SK-N-SH (cell line): Measurements from ENCODE around the gene EFHD1.

Experiments
- CHD2 ChIP-seq: fragments of 150-350 bp; IDR thresholded peaks from 2 replicates; pipeline ENCODE4 v1.6.1; 2018; ENCODE audit warnings: low read length; ENCODE audit not compliant: partially characterized antibody
- CTCF ChIP-seq: fragments of 200-600 bp; sonication (generic); IDR thresholded peaks from 2 replicates; pipeline ENCODE4 v1.6.1; 2017; ENCODE audit warnings: antibody characterized with exemption, mild to moderate bottlenecking, moderate library complexity
- ELF1 ChIP-seq: IDR thresholded peaks from 2 replicates; pipeline ENCODE4 v1.4.0; 2012
- EP300 ChIP-seq, 2 experiments: IDR thresholded peaks; 2 replicates each; pipeline versions ENCODE4 v1.4.0 to v1.6.1; 2012; ENCODE audit warnings: borderline replicate concordance in 1 of 2, low read depth in 1 of 2, low read length in 1 of 2
- GABPA ChIP-seq: IDR thresholded peaks from 2 replicates; pipeline ENCODE4 v1.4.0; 2012; ENCODE audit warnings: low read depth, mild to moderate bottlenecking
- JUND ChIP-seq: IDR thresholded peaks from 2 replicates; pipeline ENCODE4 v1.4.0; 2012
- POLR2AphosphoS5 ChIP-seq: IDR thresholded peaks from 2 replicates; pipeline ENCODE4 v1.6.1; 2012; ENCODE audit warnings: low read depth, low read length
- RCOR1 ChIP-seq: fragments of 150-350 bp; IDR thresholded peaks from 2 replicates; pipeline ENCODE4 v1.6.1; 2017; ENCODE audit warnings: antibody characterized with exemption, low read length
- TAF1 ChIP-seq: IDR thresholded peaks from 2 replicates; pipeline ENCODE4 v1.6.1; 2012; ENCODE audit warnings: low read depth, mild to moderate bottlenecking, low read length, moderate library complexity, borderline replicate concordance
- TCF12 ChIP-seq: IDR thresholded peaks from 2 replicates; pipeline ENCODE4 v1.4.0; 2012
- YY1 ChIP-seq: IDR thresholded peaks from 2 replicates; pipeline ENCODE4 v1.4.0; 2012; ENCODE audit warnings: low read depth, mild to moderate bottlenecking
- TF ChIP-seq, protein P1 (sequence below): IDR thresholded peaks from 2 replicates; pipeline ENCODE4 v1.4.0; 2012; ENCODE audit warnings: low read depth

GRCh38 chr2:232700154-232700553, 66.8 kb downstream of the EFHD1 start:
- TF ChIP-seq, protein P1, sequence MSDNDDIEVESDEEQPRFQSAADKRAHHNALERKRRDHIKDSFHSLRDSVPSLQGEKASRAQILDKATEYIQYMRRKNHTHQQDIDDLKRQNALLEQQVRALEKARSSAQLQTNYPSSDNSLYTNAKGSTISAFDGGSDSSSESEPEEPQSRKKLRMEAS: no peak
- no peak for TF ChIP-seq CTCF
- no peak for TF ChIP-seq TCF12
- no peak for TF ChIP-seq EP300 (IDR thresholded peaks at IDR 0.05; ENCODE audit: borderline replicate concordance in 1 of 2, low read depth in 1 of 2, low read length in 1 of 2)
- TF ChIP-seq YY1: no peak
- no peak for TF ChIP-seq CHD2
- TF ChIP-seq TAF1: no peak
- no peak for TF ChIP-seq GABPA
- no peak for TF ChIP-seq JUND
- no peak for TF ChIP-seq RCOR1
- TF ChIP-seq POLR2AphosphoS5: no peak
- TF ChIP-seq ELF1: no peak
